ENCODE data around the gene NCAPD2.

The NCAPD2 gene

DNA sequence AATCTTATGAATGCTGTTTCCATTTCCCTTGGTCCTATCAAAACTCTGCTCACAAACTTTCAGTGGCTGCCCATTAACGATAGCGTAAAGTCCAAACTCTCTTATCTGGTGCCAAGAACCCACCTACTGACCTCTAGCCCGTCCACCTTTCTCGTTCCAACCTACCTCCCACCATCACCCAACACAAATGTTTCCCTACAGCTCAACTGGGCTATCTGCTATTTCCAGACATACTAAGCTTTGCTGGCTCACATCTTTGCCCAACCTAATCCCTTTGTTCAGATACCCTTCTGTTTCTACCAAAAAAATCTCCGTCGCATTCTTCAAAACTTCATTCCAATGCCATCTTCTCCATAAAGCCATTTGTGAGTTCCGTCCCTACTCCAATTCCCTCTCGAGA is 81.7 kb downstream of the NCAPD2 start:
- intact Hi-C loops (cut with DNase I) = no loop called here
- no peak for DNase-seq
